Activated gamma-delta T cell (primary cell): ENCODE data around the gene KCND2.
"Not testable (repeated sequence)": the region's sequence is repeated elsewhere in the genome, so short reads cannot be mapped to it uniquely, and the experiment has no call there.

ENCODE experiments used
- DNase-seq: peaks from one replicate; lab custom pipeline; 2025; lab: John Stamatoyannopoulos, UW

KCND2 gene

DNA sequence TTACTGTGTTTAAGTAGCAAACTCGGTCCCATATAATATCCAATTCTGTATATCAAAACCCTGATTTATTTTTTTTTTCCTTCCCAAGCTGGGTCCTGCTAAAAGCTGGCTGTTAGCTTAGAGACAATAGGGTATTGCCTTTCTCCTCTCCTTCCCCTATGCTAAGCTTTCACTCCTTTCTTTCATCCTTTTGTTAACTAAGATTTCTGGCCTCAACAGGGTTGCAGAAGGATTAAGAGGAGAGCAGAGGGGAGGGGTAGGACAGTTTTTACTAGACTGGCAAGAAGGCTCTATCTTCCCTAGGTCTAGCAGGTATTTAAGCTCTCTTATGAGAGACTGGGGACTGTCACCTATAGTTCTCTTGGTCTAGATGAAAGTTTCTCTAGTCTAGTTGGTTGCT, 229.2 kb downstream of the KCND2 start:
- no peak for DNase-seq

DNA sequence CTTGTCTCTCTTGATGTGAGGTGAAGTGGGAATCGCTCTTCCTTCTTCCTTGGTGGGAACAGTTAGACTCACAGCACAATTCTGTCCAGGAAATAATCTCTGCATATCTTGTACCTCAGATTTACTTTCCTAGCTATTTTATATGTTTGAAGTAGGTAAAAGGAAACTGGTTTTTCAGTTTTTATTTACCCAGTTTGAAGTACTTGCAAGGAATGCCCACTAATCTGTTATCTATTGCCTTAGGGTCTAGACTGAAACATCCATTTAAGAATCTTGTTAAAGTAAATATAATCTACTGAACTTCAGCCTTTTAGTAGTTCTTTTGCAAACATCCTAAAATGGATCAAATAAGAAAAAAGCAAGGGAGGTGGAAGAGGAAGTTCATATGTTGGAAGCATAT, 229.8 kb downstream of the KCND2 start:
- DNase-seq: no peak

DNA sequence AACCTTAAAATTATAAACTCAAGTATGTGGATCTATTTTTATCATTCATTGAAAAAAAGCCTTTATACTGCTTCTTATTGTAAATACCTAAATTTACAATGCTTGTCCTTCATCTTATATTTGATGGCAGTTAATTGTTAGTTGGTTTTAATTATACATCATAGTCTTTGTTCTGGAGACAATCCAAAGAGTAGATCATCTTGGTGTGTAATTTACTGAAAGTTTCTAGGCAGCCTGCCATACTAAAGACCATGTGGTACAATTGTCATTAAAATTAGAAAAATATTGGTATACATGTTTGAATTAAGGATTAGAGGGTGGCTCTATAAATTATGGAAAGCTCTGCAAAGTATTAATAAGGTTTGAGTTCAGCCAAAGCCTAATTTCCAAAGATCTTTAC, 231.4 kb downstream of the KCND2 start:
- no peak for DNase-seq

DNA sequence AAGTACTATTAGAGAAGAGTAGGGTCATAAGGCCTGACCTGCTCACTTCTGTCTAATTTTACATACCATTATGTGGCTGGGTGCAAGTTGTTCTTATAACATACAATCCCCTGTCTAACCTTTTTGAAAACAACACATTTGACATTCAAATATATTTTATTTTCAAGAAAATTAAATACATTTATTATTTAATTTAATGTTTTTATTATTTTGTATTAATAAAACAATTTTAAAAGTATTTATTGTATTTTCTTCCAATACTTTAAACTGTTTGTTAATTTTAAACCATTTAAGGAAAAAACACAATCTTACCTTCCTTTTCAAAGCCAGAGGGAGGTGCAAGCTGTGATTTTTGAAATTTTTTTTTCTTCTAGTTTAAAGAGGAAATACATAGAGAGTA, 232.8 kb downstream of the KCND2 start:
- DNase-seq: no peak

GRCh38 chr7:120512701-120513100, 239.7 kb downstream of the KCND2 start:
- no peak for DNase-seq

- no peak for DNase-seq
These were observed 246.2 kb downstream of the KCND2 start for GRCh38 chr7:120519224-120519623.

DNA sequence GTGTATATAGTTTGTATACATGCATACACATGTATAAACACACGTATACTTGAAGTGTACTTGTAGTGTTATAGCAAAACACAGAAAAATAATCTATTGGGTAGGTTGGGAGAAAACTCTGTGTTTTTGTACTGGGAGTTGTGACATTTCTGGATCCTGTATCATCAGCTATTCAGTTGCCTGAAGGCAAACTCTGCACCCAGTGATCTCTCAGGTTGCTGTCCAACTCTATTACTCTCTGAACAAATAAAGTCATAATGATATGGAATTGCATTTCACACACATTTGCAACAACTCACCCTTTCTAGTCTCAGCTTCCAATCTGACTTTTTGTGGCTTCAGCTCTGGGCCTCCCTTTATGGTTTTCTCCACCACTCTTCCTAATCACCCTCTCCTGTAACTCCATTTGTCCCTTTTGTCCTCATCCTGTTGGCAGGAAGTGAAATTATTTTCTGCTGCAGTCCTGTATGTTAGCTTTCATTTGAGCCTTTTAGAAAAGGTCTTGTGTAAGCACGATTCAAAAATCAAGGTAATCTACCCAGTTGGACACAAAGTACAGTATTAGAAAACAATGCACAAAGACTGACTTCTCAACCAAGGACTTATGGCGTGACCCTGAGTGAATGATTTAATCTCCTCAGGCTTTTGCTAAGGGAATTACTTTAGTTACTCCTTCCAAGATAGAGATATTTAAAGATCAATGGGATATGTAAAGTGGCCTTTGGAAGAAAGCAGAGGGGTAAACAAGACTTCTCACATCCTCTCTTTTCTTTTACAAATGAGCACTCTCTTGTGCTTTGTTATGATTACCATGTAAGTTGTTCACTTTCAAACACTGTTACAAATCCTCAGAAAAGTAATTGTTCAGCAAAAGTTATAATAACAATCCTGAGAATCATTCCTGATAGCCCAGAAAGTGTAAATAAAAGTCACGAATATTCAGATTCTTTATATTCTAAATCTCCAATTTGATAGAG, 249.1 kb downstream of the KCND2 start:
- DNase-seq: no peak

- DNase-seq: no peak
These were observed 251.0 kb downstream of the KCND2 start for GRCh38 chr7:120523985-120524384.

DNA sequence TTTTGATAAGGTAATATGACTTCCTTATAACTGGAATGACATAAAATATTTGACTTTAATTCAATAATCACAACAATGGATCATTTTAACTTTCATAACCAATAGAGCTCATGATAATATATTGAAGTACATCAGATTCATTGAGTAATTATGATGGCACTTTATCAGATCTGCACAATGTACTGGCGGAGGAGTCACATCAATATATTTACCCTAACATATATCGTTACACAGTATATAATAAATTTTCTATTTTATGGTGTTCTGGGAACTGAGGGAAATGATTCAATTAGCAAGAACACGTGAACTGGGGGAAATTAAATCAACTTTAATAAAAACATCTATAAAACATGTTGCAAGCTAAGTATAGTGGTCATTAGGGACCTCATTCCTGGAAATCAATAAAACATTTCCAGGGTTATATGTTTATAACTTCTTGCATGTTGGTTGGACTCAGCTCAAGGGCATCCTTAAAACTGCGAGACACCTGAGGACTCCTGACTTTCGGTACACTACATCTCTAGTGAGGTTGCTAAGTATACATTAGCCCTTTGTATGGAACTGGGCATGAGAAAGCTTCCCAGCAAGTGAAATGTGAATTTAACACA, 254.0 kb downstream of the KCND2 start:
- no peak for DNase-seq

- DNase-seq: no peak
These were observed 256.8 kb downstream of the KCND2 start for GRCh38 chr7:120529736-120530135.

GRCh38 chr7:120538335-120538734, 265.4 kb downstream of the KCND2 start:
- DNase-seq: no peak

- no peak for DNase-seq
These were observed 266.3 kb downstream of the KCND2 start for GRCh38 chr7:120539321-120539720.

GRCh38 chr7:120547605-120548004, 274.6 kb downstream of the KCND2 start:
- no peak for DNase-seq

DNA sequence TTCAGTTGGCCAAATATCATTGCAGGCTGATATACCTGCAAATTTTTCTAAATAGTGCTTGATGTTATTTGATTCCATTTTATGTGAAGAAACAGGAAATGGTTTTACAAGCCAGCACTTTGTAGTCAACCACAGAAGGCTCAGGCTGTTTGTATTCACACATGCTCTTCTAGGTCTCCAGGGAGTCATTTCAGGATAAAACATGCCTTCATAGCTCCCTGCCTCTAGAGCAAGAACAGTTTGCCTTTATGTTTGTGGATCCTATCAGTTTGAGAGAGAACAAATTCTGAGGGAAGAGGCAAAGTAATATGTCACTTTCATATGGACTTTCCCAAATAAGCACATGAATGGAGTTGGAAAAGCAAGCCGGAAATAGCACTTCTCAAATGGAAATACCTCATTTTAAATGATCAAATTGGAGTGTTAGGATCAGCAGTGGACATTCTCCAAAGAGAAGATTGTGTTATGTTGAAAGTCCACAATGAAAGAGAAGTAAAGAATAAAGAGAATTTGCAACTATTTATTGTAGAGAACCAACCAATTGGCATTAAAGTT, 277.6 kb downstream of the KCND2 start:
- no peak for DNase-seq

- no peak for DNase-seq
These were observed 280.5 kb downstream of the KCND2 start for GRCh38 chr7:120553491-120553890.

GRCh38 chr7:120554960-120555571, 282.1 kb downstream of the KCND2 start:
- DNase-seq: no peak

DNA sequence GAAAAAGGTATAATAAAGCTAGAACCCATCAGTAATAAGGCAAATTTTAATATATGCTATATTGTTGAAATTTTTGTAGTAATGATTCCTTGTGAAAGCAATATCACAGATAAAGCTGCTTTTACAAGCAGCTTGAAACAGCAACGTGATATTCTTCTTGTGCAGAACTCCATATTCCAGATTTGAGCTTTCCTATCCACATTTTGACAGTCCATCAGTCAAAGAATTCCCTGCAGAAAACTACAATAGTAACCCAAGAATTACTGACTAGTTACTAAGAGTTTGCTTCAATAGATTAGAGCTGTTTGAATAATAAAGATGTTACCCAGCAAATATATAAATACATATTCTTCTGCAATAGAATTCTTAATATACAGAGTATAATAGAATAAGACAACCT, 291.2 kb downstream of the KCND2 start:
- no peak for DNase-seq

DNA sequence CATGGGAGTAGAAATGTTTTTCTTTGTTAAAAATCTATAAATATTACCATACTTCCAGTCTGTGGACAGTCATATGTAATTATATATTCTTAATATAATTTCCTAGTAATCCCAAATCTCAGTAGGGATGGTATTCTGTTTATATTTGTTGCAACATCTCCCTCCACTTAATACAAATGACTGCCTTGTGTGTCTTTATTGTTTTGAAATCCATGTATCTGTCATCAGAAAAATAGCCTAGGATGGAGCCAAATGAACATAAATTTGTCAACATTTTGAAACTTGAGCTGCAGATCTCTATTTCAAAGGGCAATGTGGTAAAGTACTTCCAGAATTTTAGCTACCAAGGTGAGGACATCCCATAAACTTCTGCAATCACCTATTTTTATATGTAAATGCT, 294.2 kb downstream of the KCND2 start:
- DNase-seq: no peak

DNA sequence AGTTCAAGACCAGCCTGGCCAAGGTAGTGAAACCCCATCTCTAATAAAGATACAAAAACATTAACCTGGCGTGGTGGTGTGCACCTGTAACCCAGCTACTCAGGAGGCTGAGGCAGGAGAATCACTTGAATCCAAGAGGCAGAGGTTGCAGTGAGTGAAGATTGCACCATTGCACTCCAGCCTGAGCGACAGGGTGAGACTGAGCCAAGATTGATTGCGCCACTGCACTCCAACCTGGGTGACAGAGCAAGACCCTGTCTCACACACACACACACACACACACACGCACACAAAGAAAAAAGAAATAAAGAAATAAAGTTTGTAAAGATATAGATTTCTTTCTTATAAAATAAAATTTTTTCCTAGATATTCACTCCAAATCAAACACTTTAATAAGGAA, 305.7 kb downstream of the KCND2 start:
- DNase-seq: not testable (repeated sequence)

GRCh38 chr7:120582916-120583315, 309.9 kb downstream of the KCND2 start:
- DNase-seq: no peak

DNA sequence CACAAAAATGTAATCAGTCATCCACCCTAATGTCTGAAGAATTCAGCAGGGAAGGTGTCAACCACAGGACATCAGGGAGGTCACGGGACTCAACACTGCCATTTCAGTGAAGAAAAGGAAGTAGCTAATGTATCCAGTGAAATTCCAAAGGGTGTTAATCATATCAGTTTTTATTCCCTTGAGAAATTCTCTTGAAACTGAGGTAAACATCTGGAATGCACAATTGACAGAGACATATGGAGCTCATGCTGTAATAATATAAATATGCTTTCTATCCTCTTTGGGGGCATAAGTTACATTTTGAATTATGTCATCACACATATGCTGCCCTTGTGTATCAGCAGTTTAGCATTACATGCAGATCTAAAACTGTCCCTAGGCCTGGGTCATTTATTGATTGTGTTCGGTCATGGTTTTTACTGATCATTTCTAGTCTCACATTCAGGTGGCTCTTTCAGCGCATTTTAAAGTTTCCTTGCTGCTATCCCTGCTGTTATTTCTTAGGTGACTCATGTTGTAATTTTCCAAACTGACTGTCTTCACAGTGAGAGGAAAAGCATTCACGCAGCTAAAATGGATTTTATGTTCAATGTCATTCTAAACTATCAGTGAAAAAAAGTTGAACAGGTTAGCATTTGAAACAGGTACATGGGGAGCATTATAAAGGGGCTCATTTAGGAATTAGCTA, 311.1 kb downstream of the KCND2 start:
- DNase-seq: no peak

GRCh38 chr7:120586571-120586970, 313.6 kb downstream of the KCND2 start:
- no peak for DNase-seq
